ENCODE measurements around the gene MAML3.
A peak's percentile ranks its signal among the peaks of the same experiment; 100 is the strongest.

The MAML3 gene

GRCh38 chr4:139819082-139819481 is 334.9 kb downstream of the MAML3 start:
- H3K4me1 ChIP-seq, result peaks cover 0 to 34% (median 18%) of the 10 kb centered on the region in 4 donors
- no peaks in the 10 kb centered on the region for H3K9me3 ChIP-seq
- TF ChIP-seq CTCF (IDR thresholded peaks at IDR 0.05), result no peak
- DNase-seq, result no peak
- intact Hi-C loops (cut with DNase I; ENCODE audit: low total_unique reads), result no loop called here
- H3K4me3 ChIP-seq, result no peak overlapping the region
- no peaks in the 10 kb centered on the region for H3K36me3 ChIP-seq
- no peak overlapping the region for H3K27ac ChIP-seq
- H3K27me3 ChIP-seq, result no peaks in the 10 kb centered on the region

- TF ChIP-seq CTCF (IDR thresholded peaks at IDR 0.05), result no peak
- Histone ChIP-seq H3K27me3 (no peaks in the 10 kb centered on the region), H3K9me3 (no peaks in the 10 kb centered on the region), H3K36me3 (no peaks in the 10 kb centered on the region), H3K4me1 (peaks cover 0 to 43% (median 21%) of the 10 kb centered on the region in 4 donors), H3K27ac (no peak overlapping the region), H3K4me3 (no peak overlapping the region)
- intact Hi-C loops (cut with DNase I; ENCODE audit: low total_unique reads), result no loop called here
- peak in 1 of 2 donors; percentile 31 for DNase-seq
Measured at GRCh38 chr4:139817657-139818452, 336.1 kb downstream of the MAML3 start.

- TF ChIP-seq CTCF (IDR thresholded peaks at IDR 0.05), result no peak
- no peak overlapping the region for H3K4me3 ChIP-seq
- no peaks in the 10 kb centered on the region for H3K36me3 ChIP-seq
- peak overlapping the region; percentile 61 to 73 for H3K27ac ChIP-seq
- no peaks in the 10 kb centered on the region for H3K27me3 ChIP-seq
- H3K4me1 ChIP-seq, result peaks cover 0 to 43% (median 21%) of the 10 kb centered on the region in 4 donors
- intact Hi-C loops (cut with DNase I; ENCODE audit: low total_unique reads), result no loop called here
- no peaks in the 10 kb centered on the region for H3K9me3 ChIP-seq
- no peak for DNase-seq
Measured at GRCh38 chr4:139816856-139817255, 337.1 kb downstream of the MAML3 start.

GRCh38 chr4:139815778-139816601 is 338.0 kb downstream of the MAML3 start:
- intact Hi-C loops (cut with DNase I; ENCODE audit: low total_unique reads), result no loop called here
- no peaks in the 10 kb centered on the region for H3K36me3 ChIP-seq
- H3K27me3 ChIP-seq, result no peaks in the 10 kb centered on the region
- peak in 1 of 2 donors; percentile 71 for DNase-seq
- no peak for TF ChIP-seq CTCF (IDR thresholded peaks at IDR 0.05)
- peak overlapping the region; percentile 61 to 73 for H3K27ac ChIP-seq
- peaks cover 0 to 43% (median 21%) of the 10 kb centered on the region in 4 donors for H3K4me1 ChIP-seq
- H3K9me3 ChIP-seq, result no peaks in the 10 kb centered on the region
- peak overlapping the region; percentile 50 to 60 for H3K4me3 ChIP-seq

- no peak for DNase-seq
- no peak for TF ChIP-seq CTCF (IDR thresholded peaks at IDR 0.05)
- Histone ChIP-seq H3K27me3 (no peaks in the 10 kb centered on the region), H3K9me3 (peaks cover 0 to 6% (median 4%) of the 10 kb centered on the region in 3 donors), H3K4me1 (peaks cover 0 to 43% (median 21%) of the 10 kb centered on the region in 4 donors), H3K4me3 (no peak overlapping the region), H3K36me3 (no peaks in the 10 kb centered on the region), H3K27ac (peak overlapping the region in 1 of 2 donors; percentile 61)
- intact Hi-C loops (cut with DNase I; ENCODE audit: low total_unique reads), result no loop called here
Measured at GRCh38 chr4:139814323-139815015, 339.5 kb downstream of the MAML3 start.

All from tibial artery (tissue), 4 donors.